Calu3 (cell line): ENCODE results near the gene FXN. TPM values are rescaled to one million over a fixed set of nuclear protein-coding genes. Genes with fewer than 3 reads are reported as not detected.

Source experiments
- BruUV-seq: library from RNA; stranded (reverse); fragments of 400-500 nt; replicated peaks from 2 replicates; lab custom pipeline; 2021; lab: Mats Ljungman, UMichigan
- CTCF ChIA-PET: fragments of 300-600 bp; sonication (Branson Sonifier 250); formaldehyde crosslinking; loops from one replicate; lab custom pipeline; 2022; ENCODE audit warnings: antibody characterized with exemption; lab: Charles Lee
- DNase-seq: peaks from one replicate; pipeline ENCODE4 v3.0.0; 2022
- H3K27ac Mint-ChIP-seq: one replicate; pipeline ENCODE4 v1.8.0; 2022; ENCODE audit warnings: mixed read lengths; ENCODE audit not compliant: unreplicated experiment
- H3K27me3 Mint-ChIP-seq: one replicate; pipeline ENCODE4 v1.8.0; 2022; ENCODE audit warnings: mixed read lengths; ENCODE audit not compliant: unreplicated experiment
- H3K36me3 Mint-ChIP-seq: one replicate; pipeline ENCODE4 v1.8.0; 2022; ENCODE audit warnings: mild to moderate bottlenecking, moderate library complexity, mixed read lengths; ENCODE audit not compliant: insufficient read depth, unreplicated experiment
- H3K4me1 Mint-ChIP-seq: one replicate; pipeline ENCODE4 v1.8.0; 2022; ENCODE audit warnings: mild to moderate bottlenecking, low read depth, mixed read lengths; ENCODE audit not compliant: unreplicated experiment
- H3K4me3 Mint-ChIP-seq: one replicate; pipeline ENCODE4 v1.8.0; 2022; ENCODE audit warnings: mild to moderate bottlenecking, low read depth, moderate library complexity, mixed read lengths; ENCODE audit not compliant: unreplicated experiment
- H3K9me3 Mint-ChIP-seq: one replicate; pipeline ENCODE4 v1.8.0; 2022; ENCODE audit warnings: low read depth, mixed read lengths; ENCODE audit not compliant: unreplicated experiment
- intact Hi-C: fragments of 100-400 bp; cut with micrococcal nuclease; formaldehyde crosslinking; loops from one replicate; pipeline ENCODE4 v1.10.0; 2022; ENCODE audit not compliant: unreplicated experiment
- total RNA-seq: library from RNA; stranded (reverse); gene quantifications from 2 replicates; pipeline ENCODE4 v1.2.3, GENCODE V29; 2022
- TF ChIP-seq, protein P1 (sequence below): fragments of 200-600 bp; IDR thresholded peaks from one replicate; pipeline ENCODE4 v1.8.0; 2022; ENCODE audit warnings: antibody characterized with exemption; ENCODE audit not compliant: unreplicated experiment

The FXN gene
- total RNA-seq, 1 experiment from 2014 or later, result 12.9 TPM

- intact Hi-C loops, result no loop called here
- Mint-ChIP-seq H3K4me1 (no peaks in the 10 kb centered on the region), H3K27ac (no peak overlapping the region), H3K9me3 (no peaks in the 10 kb centered on the region), H3K27me3 (peaks cover 9% of the 10 kb centered on the region), H3K4me3 (no peak overlapping the region), H3K36me3 (no peaks in the 10 kb centered on the region)
- no TSS peak for BruUV-seq
- no peak for DNase-seq
- CTCF ChIA-PET, result interaction anchor here (1.0 kb wide), 1 partner anchor 45 kb away, joined by 3 read pairs; no protein-coding TSS in a partner anchor
- TF ChIP-seq, protein P1, sequence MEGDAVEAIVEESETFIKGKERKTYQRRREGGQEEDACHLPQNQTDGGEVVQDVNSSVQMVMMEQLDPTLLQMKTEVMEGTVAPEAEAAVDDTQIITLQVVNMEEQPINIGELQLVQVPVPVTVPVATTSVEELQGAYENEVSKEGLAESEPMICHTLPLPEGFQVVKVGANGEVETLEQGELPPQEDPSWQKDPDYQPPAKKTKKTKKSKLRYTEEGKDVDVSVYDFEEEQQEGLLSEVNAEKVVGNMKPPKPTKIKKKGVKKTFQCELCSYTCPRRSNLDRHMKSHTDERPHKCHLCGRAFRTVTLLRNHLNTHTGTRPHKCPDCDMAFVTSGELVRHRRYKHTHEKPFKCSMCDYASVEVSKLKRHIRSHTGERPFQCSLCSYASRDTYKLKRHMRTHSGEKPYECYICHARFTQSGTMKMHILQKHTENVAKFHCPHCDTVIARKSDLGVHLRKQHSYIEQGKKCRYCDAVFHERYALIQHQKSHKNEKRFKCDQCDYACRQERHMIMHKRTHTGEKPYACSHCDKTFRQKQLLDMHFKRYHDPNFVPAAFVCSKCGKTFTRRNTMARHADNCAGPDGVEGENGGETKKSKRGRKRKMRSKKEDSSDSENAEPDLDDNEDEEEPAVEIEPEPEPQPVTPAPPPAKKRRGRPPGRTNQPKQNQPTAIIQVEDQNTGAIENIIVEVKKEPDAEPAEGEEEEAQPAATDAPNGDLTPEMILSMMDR, result no peak
These were observed 25.8 kb upstream of the FXN start for GRCh38 chr9:69009708-69010107.

GRCh38 chr9:69012696-69013381 is 22.7 kb upstream of the FXN start:
- BruUV-seq, result no TSS peak
- no peaks in the 10 kb centered on the region for H3K36me3 Mint-ChIP-seq
- H3K9me3 Mint-ChIP-seq, result no peaks in the 10 kb centered on the region
- H3K4me3 Mint-ChIP-seq, result no peak overlapping the region
- H3K27ac Mint-ChIP-seq, result no peak overlapping the region
- DNase-seq, result no peak
- TF ChIP-seq, protein P1, result no peak
- H3K4me1 Mint-ChIP-seq, result no peaks in the 10 kb centered on the region
- H3K27me3 Mint-ChIP-seq, result peaks cover 25% of the 10 kb centered on the region
- intact Hi-C loops, result no loop called here
- CTCF ChIA-PET, result no interaction called here

DNA sequence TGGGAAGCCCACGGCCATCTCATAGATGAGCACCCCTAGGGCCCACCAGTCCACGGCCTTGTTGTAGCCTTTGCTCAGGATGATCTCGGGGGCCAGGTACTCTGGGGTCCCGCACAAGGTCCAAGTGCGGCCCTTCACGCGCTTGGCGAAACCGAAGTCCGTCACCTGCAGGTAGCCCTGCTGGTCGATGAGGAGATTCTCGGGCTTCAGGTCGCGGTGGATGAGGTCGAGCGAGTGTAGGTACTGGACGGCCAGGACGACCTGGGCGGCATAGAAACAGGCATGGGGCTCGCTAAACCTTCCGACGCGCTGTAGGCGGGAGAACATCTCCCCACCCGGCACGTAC is 22.2 kb upstream of the FXN start:
- no peaks in the 10 kb centered on the region for H3K4me1 Mint-ChIP-seq
- H3K9me3 Mint-ChIP-seq, result no peaks in the 10 kb centered on the region
- no TSS peak for BruUV-seq
- CTCF ChIA-PET, result no interaction called here
- intact Hi-C loops, result no loop called here
- H3K27ac Mint-ChIP-seq, result no peak overlapping the region
- peaks cover 25% of the 10 kb centered on the region for H3K27me3 Mint-ChIP-seq
- DNase-seq, result no peak
- H3K4me3 Mint-ChIP-seq, result no peak overlapping the region
- TF ChIP-seq, protein P1, result no peak
- H3K36me3 Mint-ChIP-seq, result no peaks in the 10 kb centered on the region

GRCh38 chr9:69014013-69014412 is 21.5 kb upstream of the FXN start, which contains the start of gene PRKACG:
TSS of gene PRKACG (minus strand) at chr9:69014113. CDS start at chr9:69014092, 21 bp downstream.
- CTCF ChIA-PET, result no interaction called here
- Mint-ChIP-seq H3K9me3 (no peaks in the 10 kb centered on the region), H3K4me1 (no peaks in the 10 kb centered on the region), H3K27me3 (peaks cover 25% of the 10 kb centered on the region), H3K36me3 (no peaks in the 10 kb centered on the region), H3K27ac (no peak within 1 kb of the TSS), H3K4me3 (no peak within 1 kb of the TSS)
- intact Hi-C loops, result no loop called here
- BruUV-seq, result no TSS peak
- TF ChIP-seq, protein P1, result no peak
- no peak for DNase-seq
